H1 (cell line): ENCODE measurements around the gene EPS8. TPM values are rescaled to one million over a fixed set of nuclear protein-coding genes. Genes with fewer than 3 reads are reported as not detected.
"Not testable (repeated sequence)": the region's sequence is repeated elsewhere in the genome, so short reads cannot be mapped to it uniquely, and the experiment has no call there.

Experiments used
- CTCF ChIA-PET: fragments of 300-600 bp; sonication (Branson Sonifier 250); formaldehyde crosslinking; loops from one replicate; lab custom pipeline; 2021; ENCODE audit not compliant: partially characterized antibody; lab: Charles Lee
- POLR2A ChIA-PET: fragments of 300-600 bp; sonication (Branson Sonifier 250); formaldehyde crosslinking; loops from one replicate; lab custom pipeline; 2021; ENCODE audit warnings: inconsistent platforms; ENCODE audit not compliant: partially characterized antibody; lab: Charles Lee
- DNase-seq, 2 experiments: peaks; one replicate each; pipeline versions ENCODE4 v3.0.0 to v3.0.0-alpha.2; 2010 to 2022; ENCODE audit warnings: low spot score in 2 of 2, low read depth in 1 of 2, mixed read lengths in 1 of 2
- FAIRE-seq: peaks from 2 replicates; lab custom pipeline; 2011; peaks lifted over from hg19 to GRCh38; lab: Jason Lieb, UNC
- H2AFZ ChIP-seq: 2 replicates; pipeline ENCODE4 v1.8.1; 2012; ENCODE audit warnings: low read length, inconsistent platforms
- H2AK5ac ChIP-seq: 2 replicates; pipeline ENCODE4 v1.6.1; 2013; ENCODE audit warnings: low read depth, low read length
- H2BK120ac ChIP-seq: replicated peaks from 2 replicates; pipeline ENCODE3; 2013; ENCODE audit warnings: low read depth, low read length, inconsistent platforms
- H2BK12ac ChIP-seq: 2 replicates; pipeline ENCODE4 v1.6.1; 2013; ENCODE audit warnings: low read depth, low read length
- H2BK15ac ChIP-seq: 2 replicates; pipeline ENCODE4 v1.6.1; 2013; ENCODE audit warnings: low read length
- H2BK20ac ChIP-seq: 2 replicates; pipeline ENCODE4 v1.6.1; 2013; ENCODE audit warnings: low read length
- H2BK5ac ChIP-seq: 2 replicates; pipeline ENCODE4 v1.6.1; 2013; ENCODE audit warnings: low read depth, low read length
- H3K14ac ChIP-seq: 2 replicates; pipeline ENCODE4 v1.6.1; 2013; ENCODE audit warnings: inconsistent platforms; ENCODE audit not compliant: insufficient read length
- H3K18ac ChIP-seq: 2 replicates; pipeline ENCODE4 v1.6.1; 2013; ENCODE audit warnings: low read length; ENCODE audit errors: extremely low read depth
- H3K23ac ChIP-seq: 2 replicates; pipeline ENCODE4 v1.6.1; 2013; ENCODE audit warnings: inconsistent platforms; ENCODE audit not compliant: insufficient read length
- H3K23me2 ChIP-seq: 2 replicates; pipeline ENCODE4 v1.6.1; 2013; ENCODE audit warnings: low read depth, low read length
- H3K27ac ChIP-seq: 2 replicates; pipeline ENCODE4 v1.6.1; 2011; ENCODE audit warnings: low read depth, low read length, inconsistent platforms
- H3K27me3 ChIP-seq, 4 experiments: replicated peaks in 1 of 4; 1 replicate in 1 of 4; 2 replicates in 3 of 4; pipeline versions ENCODE4 v1.6.1 to v1.8.1; 2011 to 2013; ENCODE audit warnings: low read length in 3 of 4, mild to moderate bottlenecking in 3 of 4, inconsistent platforms in 2 of 4, mixed read lengths in 2 of 4, moderate library complexity in 1 of 4; ENCODE audit not compliant: control insufficient read depth in 3 of 4, insufficient read depth in 3 of 4; ENCODE audit errors: extremely low read depth in 1 of 4
- H3K36me3 ChIP-seq, 4 experiments: 2 replicates each; pipeline versions ENCODE4 v1.6.1 to v1.8.1; 2011 to 2013; ENCODE audit warnings: mild to moderate bottlenecking in 4 of 4, low read length in 3 of 4, moderate library complexity in 2 of 4, control low read depth in 1 of 4, inconsistent platforms in 1 of 4; ENCODE audit not compliant: insufficient read depth in 4 of 4, control insufficient read depth in 2 of 4
- H3K4ac ChIP-seq: replicated peaks from 2 replicates; pipeline ENCODE3; 2013; ENCODE audit warnings: low read length, low read depth, mixed read lengths, inconsistent platforms; ENCODE audit not compliant: insufficient read length
- H3K4me1 ChIP-seq, 4 experiments: replicated peaks in 1 of 4; 1 replicate in 1 of 4; 2 replicates in 3 of 4; pipeline versions ENCODE4 v1.6.1 to v1.8.1; 2011 to 2013; ENCODE audit warnings: low read length in 3 of 4, inconsistent platforms in 2 of 4, mixed read lengths in 1 of 4; ENCODE audit not compliant: insufficient read depth in 4 of 4, control insufficient read depth in 3 of 4
- H3K4me2 ChIP-seq, 2 experiments: 2 replicates each; pipeline versions ENCODE4 v1.6.1 to v1.8.1; 2011 to 2013; ENCODE audit warnings: low read depth in 2 of 2, low read length in 2 of 2, control low read depth in 1 of 2, inconsistent platforms in 1 of 2, mild to moderate bottlenecking in 1 of 2; ENCODE audit not compliant: insufficient read depth in 1 of 2
- H3K4me3 ChIP-seq, 4 experiments: fragments of 200-600, 300-600 bp in 1 of 4; sonication (generic), shearing (Covaris generic), sonication (Bioruptor Twin) in 1 of 4; 2 replicates each; pipeline versions ENCODE4 v1.5.1 to v1.8.1; 2011 to 2016; ENCODE audit warnings: low read length in 4 of 4, low read depth in 3 of 4, control low read depth in 2 of 4, inconsistent platforms in 2 of 4, mild to moderate bottlenecking in 2 of 4, mixed read lengths in 1 of 4, moderate library complexity in 1 of 4; ENCODE audit not compliant: insufficient read depth in 2 of 4; ENCODE audit errors: extremely low read depth in 1 of 4
- H3K56ac ChIP-seq: replicated peaks from 2 replicates; pipeline ENCODE3; 2013; ENCODE audit warnings: low read depth, mild to moderate bottlenecking, mixed read lengths, low read length, inconsistent platforms; ENCODE audit not compliant: insufficient read length
- H3K79me1 ChIP-seq: 2 replicates; pipeline ENCODE4 v1.6.1; 2013; ENCODE audit warnings: low read depth, low read length, control low read depth
- H3K79me2 ChIP-seq, 2 experiments: 2 replicates each; pipeline versions ENCODE4 v1.6.1 to v1.8.1; 2012 to 2013; ENCODE audit warnings: low read length in 2 of 2, mild to moderate bottlenecking in 2 of 2, inconsistent platforms in 1 of 2; ENCODE audit not compliant: insufficient read depth in 2 of 2, control insufficient read depth in 1 of 2
- H3K9ac ChIP-seq, 4 experiments: replicated peaks in 1 of 4; 1 replicate in 1 of 4; 2 replicates in 3 of 4; pipeline versions ENCODE4 v1.6.1 to v1.8.1; 2011 to 2013; ENCODE audit warnings: low read depth in 3 of 4, low read length in 3 of 4, control low read depth in 2 of 4, mild to moderate bottlenecking in 2 of 4, moderate library complexity in 2 of 4, inconsistent platforms in 1 of 4; ENCODE audit errors: extremely low read depth in 1 of 4
- H3K9me3 ChIP-seq, 2 experiments: 2 replicates each; pipeline versions ENCODE4 v1.6.1 to v1.8.1; 2012 to 2013; ENCODE audit warnings: mild to moderate bottlenecking in 2 of 2, moderate library complexity in 2 of 2, control low read depth in 1 of 2, inconsistent platforms in 1 of 2, low read depth in 1 of 2, low read length in 1 of 2, mixed read lengths in 1 of 2; ENCODE audit not compliant: insufficient read depth in 2 of 2
- H4K20me1 ChIP-seq, 2 experiments: replicated peaks in 1 of 2; 2 replicates each; pipeline versions ENCODE3 to v1.8.1; 2011 to 2013; ENCODE audit warnings: inconsistent platforms in 2 of 2, low read length in 2 of 2, mild to moderate bottlenecking in 1 of 2; ENCODE audit not compliant: insufficient read depth in 2 of 2, control insufficient read depth in 1 of 2
- H4K5ac ChIP-seq: 2 replicates; pipeline ENCODE4 v1.6.1; 2013; ENCODE audit warnings: low read length, low read depth, mixed read lengths, inconsistent platforms; ENCODE audit not compliant: insufficient read length
- H4K8ac ChIP-seq: 2 replicates; pipeline ENCODE4 v1.8.0; 2013; ENCODE audit warnings: mild to moderate bottlenecking, moderate library complexity, low read length, inconsistent platforms; ENCODE audit not compliant: insufficient read depth; ENCODE audit errors: extremely low read depth
- H4K91ac ChIP-seq: replicated peaks from 2 replicates; pipeline ENCODE3; 2013; ENCODE audit warnings: low read length, mixed read lengths, inconsistent platforms; ENCODE audit not compliant: insufficient read length
- WGBS, 2 experiments: shearing (Covaris generic) in 1 of 2; methylation state at CpG; one replicate each; pipeline versions ENCODE4 v1.1.6 to v1.1.7; 2013 to 2015; ENCODE audit warnings: low lambda C conversion rate in 2 of 2, mixed read lengths in 2 of 2, inconsistent platforms in 1 of 2, low coverage in 1 of 2, missing lambda C conversion rate in 1 of 2; ENCODE audit not compliant: insufficient replicate concordance in 2 of 2, insufficient coverage in 1 of 2, insufficient read length in 1 of 2; ENCODE audit errors: extremely low coverage in 1 of 2, missing lambda C conversion rate in 1 of 2; 5-methylcytosine and 5-hydroxymethylcytosine counted together
- polyA plus RNA-seq, 7 experiments: library from polyadenylated mRNA; depleted of rRNA in 3 of 7; stranded (reverse) in 5 of 7; unstranded in 2 of 7; fragments of >200 nt in 5 of 7; fragments of 200-250 nt in 2 of 7; gene quantifications; 1 replicate in 5 of 7; 2 replicates in 1 of 7; 4 replicates in 1 of 7; pipeline versions ENCODE4 v1.2.1 to v1.2.3, GENCODE V29; 2011 to 2013; ENCODE audit warnings: missing spikeins in 2 of 7, mixed read lengths in 2 of 7
- total RNA-seq: library from RNA; stranded (reverse); fragmentation: NEBNext Ultra II Directional; extraction: Animal tissue kit (Norgen Biotek cat#: 25700); gene quantifications from 2 replicates; pipeline ENCODE4 v1.2.1, GENCODE V29; 2021

Gene EPS8
- total and polyA plus RNA-seq, 2 of the 8 experiments (the other 6 are each of a cell fraction or from before 2014, with no cell fraction given) = 3.0 to 4.6 TPM

GRCh38 chr12:15741870-15742269 is 47.3 kb downstream of the EPS8 start:
- POLR2A ChIA-PET, H3K9me3 ChIP-seq, H3K14ac ChIP-seq: not testable (repeated sequence)

More at GRCh38 chr12:15741870-15742269, 47.3 kb downstream of the EPS8 start:
- H2AK5ac ChIP-seq, H3K27me3 ChIP-seq, H4K20me1 ChIP-seq, H3K4me2 ChIP-seq, H3K4me3 ChIP-seq, H2BK15ac ChIP-seq, DNase-seq, H3K18ac ChIP-seq, H3K4ac ChIP-seq, H3K27ac ChIP-seq, H3K79me2 ChIP-seq, FAIRE-seq, H3K36me3 ChIP-seq, H3K4me1 ChIP-seq, H2AFZ ChIP-seq, H3K23me2 ChIP-seq, CTCF ChIA-PET, H2BK12ac ChIP-seq, H2BK5ac ChIP-seq, H4K91ac ChIP-seq, H3K9ac ChIP-seq, H4K8ac ChIP-seq, H4K5ac ChIP-seq, H2BK20ac ChIP-seq, H3K56ac ChIP-seq, H3K79me1 ChIP-seq, H3K23ac ChIP-seq, H2BK120ac ChIP-seq: not testable (repeated sequence)
- WGBS, 2 experiments = 95% methylated on average over 3 of the region's 3 CpGs; no CpG with 5 or more reads in 1 of the 2 experiments
